ENCODE results near the gene USP3.
"Not testable (repeated sequence)": the region's sequence is repeated elsewhere in the genome, so short reads cannot be mapped to it uniquely, and the experiment has no call there.

USP3 gene

GRCh38 chr15:63517628-63518027 is 13.2 kb downstream of the USP3 start:
- DNase-seq (ENCODE audit: low spot score): no peak
- no peak for TF ChIP-seq CTCF (IDR thresholded peaks at IDR 0.05; ENCODE audit: extremely low read depth, insufficient read depth, missing control alignments)
- in situ Hi-C loops (cut with MboI; ENCODE audit: low pct_unique_long_range_greater_than_20kb, low sequenced_read_pairs, unreplicated experiment): no loop called here

DNA sequence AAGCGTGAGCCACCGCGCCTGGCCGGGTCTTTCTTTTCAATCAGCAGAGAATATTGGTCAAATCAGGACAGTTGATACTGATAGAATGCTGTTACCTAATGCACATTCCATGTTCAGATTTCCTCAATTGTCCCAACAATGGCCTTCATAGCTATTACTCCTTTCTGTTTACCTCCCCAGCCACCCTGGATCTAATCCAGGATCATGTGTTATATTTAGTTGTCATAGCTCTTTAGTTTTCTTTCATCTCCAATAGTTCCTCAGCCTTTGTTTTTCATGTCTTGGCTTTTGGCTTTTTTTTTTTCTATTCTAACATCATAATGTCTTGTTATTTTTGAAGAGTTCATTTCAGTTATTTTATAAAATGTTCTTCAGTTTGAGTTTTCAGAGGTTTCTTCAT is 14.6 kb downstream of the USP3 start:
- no peak for DNase-seq (ENCODE audit: low spot score)
- no peak for TF ChIP-seq CTCF (IDR thresholded peaks at IDR 0.05; ENCODE audit: extremely low read depth, insufficient read depth, missing control alignments)
- in situ Hi-C loops (cut with MboI; ENCODE audit: low pct_unique_long_range_greater_than_20kb, low sequenced_read_pairs, unreplicated experiment): no loop called here

- in situ Hi-C loops (cut with MboI; ENCODE audit: low pct_unique_long_range_greater_than_20kb, low sequenced_read_pairs, unreplicated experiment): no loop called here
Measured at GRCh38 chr15:63519548-63520178, 15.3 kb downstream of the USP3 start.

GRCh38 chr15:63520462-63520861 is 16.1 kb downstream of the USP3 start:
- DNase-seq (ENCODE audit: low spot score); in situ Hi-C loops (cut with MboI; ENCODE audit: low pct_unique_long_range_greater_than_20kb, low sequenced_read_pairs, unreplicated experiment): not testable (repeated sequence)

More at GRCh38 chr15:63519548-63520178, 15.3 kb downstream of the USP3 start:
- no peak for DNase-seq (ENCODE audit: low spot score)
- no peak for TF ChIP-seq CTCF (IDR thresholded peaks at IDR 0.05; ENCODE audit: extremely low read depth, insufficient read depth, missing control alignments)

DNA sequence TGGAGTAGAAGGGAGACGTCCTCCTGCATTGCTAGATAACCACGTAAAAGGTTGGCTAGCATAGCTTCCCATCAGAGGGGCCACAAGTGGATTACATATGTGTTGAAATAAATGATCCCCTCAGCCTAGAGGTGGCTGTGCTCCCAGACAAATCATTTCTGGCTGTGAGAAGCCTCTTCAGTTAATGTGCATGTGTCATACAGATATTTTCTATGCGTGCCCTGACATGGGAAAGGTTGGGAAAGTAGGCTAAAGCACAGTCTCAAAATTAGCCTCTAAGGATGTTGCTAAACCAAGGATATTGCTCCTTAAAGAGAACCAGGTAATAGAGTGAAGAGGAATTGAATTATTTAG is 17.8 kb downstream of the USP3 start:
- TF ChIP-seq CTCF (IDR thresholded peaks at IDR 0.05; ENCODE audit: extremely low read depth, insufficient read depth, missing control alignments): no peak
- no peak for DNase-seq (ENCODE audit: low spot score)
- in situ Hi-C loops (cut with MboI; ENCODE audit: low pct_unique_long_range_greater_than_20kb, low sequenced_read_pairs, unreplicated experiment): no loop called here

DNA sequence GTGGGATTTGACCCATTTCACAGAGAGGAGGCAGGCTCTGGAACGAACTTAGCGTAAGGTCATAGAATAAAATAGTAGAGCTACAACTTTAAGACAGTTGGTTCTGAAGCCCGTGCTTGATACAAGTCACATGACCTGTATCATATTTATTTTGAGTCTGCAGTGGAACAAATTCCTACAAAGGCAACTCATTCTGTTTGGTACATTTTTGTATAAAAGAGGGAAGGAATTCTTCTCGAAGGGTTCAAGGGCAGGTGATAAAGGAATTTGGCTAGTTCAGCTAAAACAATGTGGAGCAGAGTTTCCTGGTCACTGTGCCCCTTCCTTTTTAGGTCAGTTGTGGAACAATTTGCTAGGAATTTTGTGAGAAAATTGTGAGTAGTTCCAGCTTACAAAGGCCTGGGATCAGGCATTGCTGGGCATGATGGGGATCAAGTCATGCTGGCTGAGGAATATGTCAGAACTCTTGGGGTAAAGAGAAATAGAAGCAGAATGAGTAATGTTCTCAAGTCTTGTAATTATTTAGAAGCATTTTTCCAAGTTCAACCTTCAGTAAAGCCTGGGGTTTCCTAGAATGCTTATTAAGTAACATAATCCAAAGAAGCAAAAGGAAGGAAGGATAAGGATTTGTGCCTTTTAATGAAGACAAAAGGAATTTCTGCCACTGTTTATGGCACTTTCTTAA is 19.1 kb downstream of the USP3 start:
- in situ Hi-C loops (cut with MboI; ENCODE audit: low pct_unique_long_range_greater_than_20kb, low sequenced_read_pairs, unreplicated experiment): no loop called here
- no peak for TF ChIP-seq CTCF (IDR thresholded peaks at IDR 0.05; ENCODE audit: extremely low read depth, insufficient read depth, missing control alignments)
- DNase-seq (ENCODE audit: low spot score): no peak

DNA sequence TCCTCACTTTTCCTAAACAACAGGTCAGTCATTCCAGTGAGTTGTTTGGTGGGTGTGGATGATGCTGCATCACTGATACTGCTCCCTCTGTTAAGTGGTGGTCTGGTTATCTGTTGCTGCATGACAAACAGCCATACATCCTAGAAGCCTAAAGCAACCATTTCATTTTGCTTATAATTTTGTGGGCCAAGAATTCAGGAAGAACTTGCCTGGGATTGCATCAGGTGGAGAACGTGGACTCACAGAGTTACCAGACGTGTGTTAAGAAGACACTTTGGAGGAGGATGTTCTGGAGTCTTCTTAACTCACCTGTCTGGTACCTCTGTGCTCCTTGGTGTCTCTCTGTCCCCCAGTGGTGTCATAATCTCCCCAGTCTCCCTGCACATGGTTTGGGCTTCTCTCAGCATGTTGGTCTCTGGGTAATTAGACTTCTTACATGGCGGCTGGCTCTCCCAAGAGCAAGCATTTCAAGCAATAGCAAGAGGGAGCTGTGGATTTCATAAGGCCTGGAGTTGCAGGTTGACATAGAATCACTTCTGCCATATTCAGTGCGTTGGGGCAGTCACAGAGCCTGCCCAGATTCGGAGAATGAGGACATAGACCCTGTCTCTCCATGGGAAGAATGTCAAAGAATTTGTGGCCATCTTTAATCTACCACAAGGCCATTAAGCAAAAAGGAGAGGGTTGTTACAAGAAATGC is 20.1 kb downstream of the USP3 start:
- in situ Hi-C loops (cut with MboI; ENCODE audit: low pct_unique_long_range_greater_than_20kb, low sequenced_read_pairs, unreplicated experiment): no loop called here
- TF ChIP-seq CTCF (IDR thresholded peaks at IDR 0.05; ENCODE audit: extremely low read depth, insufficient read depth, missing control alignments): no peak
- no peak for DNase-seq (ENCODE audit: low spot score)
